G401.6 (cell line): ENCODE measurements around the gene USH1G.

ENCODE experiments used
- FAIRE-seq: peaks from 2 replicates; lab custom pipeline; 2012; peaks lifted over from hg19 to GRCh38; lab: Jason Lieb, UNC

The USH1G gene

GRCh38 chr17:74954115-74954514 is 31.1 kb upstream of the USH1G start:
- no peak for FAIRE-seq

DNA sequence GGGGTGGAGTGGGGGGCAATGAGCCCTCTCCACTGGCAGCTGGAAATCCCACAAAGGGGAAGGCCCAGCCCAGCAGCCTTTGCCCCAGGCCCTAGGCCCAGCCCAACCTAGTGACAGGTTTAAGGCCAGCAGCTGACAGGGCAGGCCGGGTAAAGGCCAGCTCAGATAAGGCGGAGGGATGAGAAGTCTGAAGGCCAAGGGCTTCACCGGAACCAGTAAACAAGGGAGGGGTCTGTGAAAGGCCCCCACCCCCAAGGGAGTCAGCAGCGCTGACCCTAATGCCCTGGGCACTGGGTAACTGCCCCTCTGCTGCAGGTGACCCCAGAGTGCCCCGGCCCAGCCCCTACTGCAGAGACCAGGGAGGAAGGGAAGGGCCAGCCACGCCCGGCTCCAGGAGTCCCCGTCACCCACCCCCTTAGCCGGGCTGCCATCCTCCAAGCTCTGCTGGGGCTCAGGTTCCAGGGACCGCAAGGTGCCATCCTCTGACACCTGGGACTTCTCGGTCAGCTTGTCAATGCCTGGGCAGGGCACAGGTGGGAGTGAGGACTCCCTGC is 30.2 kb upstream of the USH1G start:
- FAIRE-seq: no peak

- no peak for FAIRE-seq
Measured at GRCh38 chr17:74952431-74953133, 29.5 kb upstream of the USH1G start.

DNA sequence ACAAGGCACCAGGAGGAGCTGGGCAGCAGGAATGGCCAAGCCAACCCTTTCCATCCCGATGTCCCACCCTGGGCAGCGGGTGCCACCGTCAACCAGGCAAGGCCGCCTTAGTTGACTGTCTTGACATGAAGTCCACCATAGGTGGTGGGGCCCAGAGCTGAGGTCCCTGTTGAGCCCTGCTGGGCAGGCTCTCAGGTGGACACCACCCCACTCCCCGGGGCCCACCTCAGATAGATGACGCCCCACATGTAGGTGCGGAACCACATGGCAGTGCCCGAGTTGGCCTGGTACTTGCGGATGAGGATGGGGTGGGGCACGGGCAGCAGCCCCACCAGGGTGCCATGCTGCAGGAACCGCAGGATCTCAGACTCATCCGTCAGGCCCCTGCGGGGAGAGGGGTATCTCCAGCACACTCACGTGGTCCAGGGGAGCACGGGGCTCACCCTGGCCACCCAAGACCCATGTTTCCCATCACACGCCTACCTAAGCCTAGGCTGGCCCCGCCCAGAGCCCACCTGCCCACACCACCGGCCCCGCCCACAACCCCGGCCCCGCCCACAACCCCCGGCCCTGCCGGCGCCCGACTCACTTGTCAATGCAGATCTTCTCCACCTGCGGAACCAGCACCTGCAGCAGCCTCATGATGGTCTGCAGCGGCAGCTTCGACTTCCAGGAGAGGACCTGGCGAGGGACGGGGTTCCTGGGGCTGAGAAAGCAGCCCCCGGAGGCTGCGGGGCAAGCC is 28.8 kb upstream of the USH1G start:
- no peak for FAIRE-seq

DNA sequence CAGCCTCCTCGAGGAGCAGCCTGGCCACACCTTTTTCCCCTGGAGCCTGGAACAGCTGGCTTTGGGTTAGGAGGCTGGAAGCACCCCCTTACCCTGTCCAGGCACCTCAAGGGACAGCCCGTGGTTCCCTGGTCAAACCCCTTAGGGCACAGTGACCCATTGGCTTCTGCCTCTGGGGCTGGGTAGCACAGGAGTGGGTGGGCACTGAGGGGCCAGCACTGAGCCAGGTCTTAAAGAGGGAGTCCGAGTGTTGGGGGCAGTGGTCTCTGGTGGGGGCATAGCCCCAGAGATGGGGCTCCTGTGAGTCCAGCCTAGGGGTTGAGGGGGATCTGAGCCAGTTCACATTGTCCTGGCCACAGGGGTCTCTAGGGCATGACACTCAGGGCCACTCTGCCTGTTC is 28.0 kb upstream of the USH1G start:
- FAIRE-seq: no peak

DNA sequence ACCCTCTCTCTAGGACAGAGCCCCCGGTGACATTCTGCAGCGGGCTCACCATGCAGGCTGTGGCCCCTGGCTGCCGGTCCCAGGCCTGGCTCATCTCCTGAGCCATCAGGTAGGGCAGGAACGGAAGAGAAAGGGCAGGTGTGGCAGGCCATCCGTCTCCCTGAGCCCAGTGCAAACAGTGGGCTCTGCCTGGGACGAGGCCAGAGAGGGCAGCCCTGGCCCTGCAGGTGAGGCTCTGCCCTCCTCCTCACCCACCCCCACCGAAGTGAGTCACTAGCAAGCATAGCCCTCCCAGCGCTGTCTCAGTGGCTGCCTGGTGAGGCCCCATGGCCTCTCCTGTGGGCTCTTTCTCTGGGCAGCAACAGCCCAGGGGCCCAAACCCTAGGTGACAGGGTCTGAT is 27.2 kb upstream of the USH1G start:
- FAIRE-seq: no peak

GRCh38 chr17:74949455-74950115 is 26.5 kb upstream of the USH1G start:
- FAIRE-seq: no peak

DNA sequence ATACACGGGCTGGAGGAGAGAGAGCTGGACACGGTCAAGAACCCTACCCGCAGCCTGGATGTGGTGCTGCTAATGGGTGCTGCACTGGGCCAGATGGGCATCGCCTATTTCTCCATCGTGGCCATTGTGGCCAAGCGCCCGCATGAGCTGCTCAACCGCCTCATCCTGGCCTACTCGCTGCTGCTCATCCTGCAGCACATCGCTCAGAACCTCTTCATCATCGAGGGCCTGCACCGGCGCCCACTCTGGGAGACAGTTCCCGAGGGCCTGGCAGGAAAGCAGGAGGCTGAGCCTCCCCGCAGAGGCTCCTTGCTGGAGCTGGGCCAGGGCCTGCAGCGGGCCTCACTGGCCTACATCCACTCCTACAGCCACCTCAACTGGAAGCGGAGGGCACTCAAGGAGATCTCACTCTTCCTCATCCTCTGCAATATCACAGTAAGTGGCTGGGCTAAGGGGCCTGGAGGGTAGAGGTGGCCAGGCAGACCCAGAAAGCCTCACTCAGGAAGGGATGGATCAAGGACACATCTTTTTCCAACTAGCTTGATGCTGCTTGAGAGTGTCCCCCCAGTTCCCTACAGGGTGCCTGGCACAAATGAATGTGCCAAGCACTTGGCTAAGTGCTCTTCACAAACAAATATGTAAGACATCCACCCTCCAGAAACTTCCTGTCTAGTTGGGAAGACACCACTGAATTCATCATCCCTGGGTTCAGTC is 24.1 kb upstream of the USH1G start:
- FAIRE-seq: no peak

DNA sequence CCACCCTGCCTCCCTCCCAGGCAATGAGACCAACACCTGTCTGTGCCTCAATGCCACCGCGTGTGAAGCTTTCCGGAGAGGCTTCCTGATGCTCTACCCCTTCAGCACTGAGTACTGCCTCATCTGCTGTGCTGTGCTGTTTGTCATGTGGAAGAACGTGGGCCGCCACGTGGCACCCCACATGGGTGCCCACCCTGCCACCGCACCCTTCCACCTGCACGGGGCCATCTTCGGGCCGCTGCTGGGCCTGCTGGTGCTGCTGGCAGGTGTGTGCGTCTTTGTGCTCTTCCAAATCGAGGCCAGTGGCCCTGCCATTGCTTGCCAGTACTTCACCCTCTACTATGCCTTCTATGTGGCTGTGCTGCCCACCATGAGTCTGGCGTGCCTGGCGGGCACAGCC is 23.6 kb upstream of the USH1G start:
- FAIRE-seq: no peak

DNA sequence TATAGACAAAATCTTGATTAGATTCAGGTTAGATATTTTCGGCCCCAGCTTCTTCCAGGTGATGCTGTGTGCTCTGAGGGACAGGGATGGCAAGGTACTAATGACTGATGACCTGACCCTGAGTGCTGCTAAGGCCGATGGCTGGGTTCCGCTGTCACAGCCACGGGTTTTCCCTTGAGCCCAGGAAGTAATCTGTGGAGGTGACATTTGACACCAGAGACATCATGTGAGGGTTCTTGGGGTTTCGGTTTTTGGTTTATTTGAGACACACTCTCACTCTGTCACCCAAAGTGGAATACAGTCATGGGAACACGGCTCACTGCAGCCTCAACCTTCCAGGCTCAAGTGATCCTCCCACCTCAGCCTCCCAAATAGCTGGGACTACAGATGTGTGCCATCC is 22.5 kb upstream of the USH1G start:
- FAIRE-seq: no peak

GRCh38 chr17:74943808-74944522 is 20.9 kb upstream of the USH1G start:
- no peak for FAIRE-seq

GRCh38 chr17:74941128-74941725 is 18.2 kb upstream of the USH1G start:
- no peak for FAIRE-seq

DNA sequence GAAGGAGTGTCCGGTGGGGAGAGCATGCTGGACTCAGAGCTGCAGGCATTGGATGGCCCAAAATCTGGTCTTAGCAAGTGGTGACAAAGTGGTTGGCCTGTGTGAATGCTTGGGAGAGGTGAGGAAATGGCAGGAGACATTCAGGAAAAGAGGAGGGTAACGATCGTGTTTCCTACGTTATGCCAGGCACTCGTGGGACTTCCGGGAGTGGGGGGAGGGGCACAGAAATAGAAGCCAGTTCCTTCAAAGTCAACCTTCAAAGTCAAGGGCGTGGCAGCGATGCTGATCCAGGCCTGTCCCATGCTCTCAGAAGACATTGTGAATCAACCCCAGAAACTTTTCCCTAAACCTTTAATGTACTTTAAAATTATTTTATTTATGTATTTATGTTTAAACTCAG is 16.5 kb upstream of the USH1G start:
- FAIRE-seq: no peak

DNA sequence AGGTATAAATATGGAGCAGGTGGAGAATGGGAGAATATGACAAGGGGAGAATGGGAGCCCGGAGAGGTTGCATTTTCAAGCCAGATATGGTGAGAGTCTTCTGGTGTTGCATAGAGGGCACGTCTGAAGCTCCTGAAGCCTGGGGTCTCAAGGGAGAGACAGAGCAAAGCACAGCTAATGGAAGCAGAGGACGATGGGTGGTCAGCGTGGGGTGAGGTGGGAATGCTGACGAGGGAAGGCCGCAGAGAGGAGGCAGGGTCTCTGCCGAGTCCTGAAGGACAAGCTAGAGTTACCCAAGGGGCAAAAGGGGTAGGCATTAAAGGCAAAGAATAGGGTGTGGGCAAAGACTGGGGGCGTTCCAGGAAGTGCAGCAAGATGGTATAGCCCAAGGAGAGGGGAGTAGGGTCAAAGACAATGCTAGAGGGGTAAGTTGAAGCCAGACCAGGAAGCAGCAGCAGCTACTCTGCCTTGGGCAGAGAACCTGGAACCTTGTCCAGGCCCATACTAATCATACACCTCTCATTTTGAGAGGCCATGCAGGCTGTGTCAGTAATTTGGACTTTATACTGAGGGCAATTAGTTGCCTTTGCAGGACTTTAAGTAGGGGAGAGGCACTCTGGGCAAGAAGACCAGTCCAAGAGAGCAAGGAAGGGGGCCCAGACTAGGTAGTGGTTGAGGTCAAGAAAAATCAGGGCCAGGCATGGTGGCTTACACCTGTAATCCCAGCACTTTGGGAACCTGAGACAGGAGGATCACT is 15.3 kb upstream of the USH1G start:
- no peak for FAIRE-seq

- FAIRE-seq: no peak
Measured at GRCh38 chr17:74937064-74938051, 14.3 kb upstream of the USH1G start.

DNA sequence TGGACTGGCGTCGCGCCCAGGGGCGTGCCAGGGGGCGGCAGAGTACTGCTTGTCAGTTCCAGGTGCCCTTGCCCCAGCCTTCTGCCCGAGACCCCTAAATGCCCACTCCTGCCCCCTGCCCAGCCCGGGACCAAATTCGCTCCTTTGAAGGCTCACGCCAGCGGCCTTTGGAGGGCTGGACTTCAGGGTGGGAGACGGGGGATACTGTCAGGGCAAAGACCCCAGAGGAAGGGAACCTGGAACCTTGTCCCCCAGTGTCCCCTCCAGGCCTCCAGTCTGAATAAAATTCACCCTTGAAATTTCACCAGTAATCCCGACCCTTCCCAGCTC is 13.4 kb upstream of the USH1G start:
- no peak for FAIRE-seq

DNA sequence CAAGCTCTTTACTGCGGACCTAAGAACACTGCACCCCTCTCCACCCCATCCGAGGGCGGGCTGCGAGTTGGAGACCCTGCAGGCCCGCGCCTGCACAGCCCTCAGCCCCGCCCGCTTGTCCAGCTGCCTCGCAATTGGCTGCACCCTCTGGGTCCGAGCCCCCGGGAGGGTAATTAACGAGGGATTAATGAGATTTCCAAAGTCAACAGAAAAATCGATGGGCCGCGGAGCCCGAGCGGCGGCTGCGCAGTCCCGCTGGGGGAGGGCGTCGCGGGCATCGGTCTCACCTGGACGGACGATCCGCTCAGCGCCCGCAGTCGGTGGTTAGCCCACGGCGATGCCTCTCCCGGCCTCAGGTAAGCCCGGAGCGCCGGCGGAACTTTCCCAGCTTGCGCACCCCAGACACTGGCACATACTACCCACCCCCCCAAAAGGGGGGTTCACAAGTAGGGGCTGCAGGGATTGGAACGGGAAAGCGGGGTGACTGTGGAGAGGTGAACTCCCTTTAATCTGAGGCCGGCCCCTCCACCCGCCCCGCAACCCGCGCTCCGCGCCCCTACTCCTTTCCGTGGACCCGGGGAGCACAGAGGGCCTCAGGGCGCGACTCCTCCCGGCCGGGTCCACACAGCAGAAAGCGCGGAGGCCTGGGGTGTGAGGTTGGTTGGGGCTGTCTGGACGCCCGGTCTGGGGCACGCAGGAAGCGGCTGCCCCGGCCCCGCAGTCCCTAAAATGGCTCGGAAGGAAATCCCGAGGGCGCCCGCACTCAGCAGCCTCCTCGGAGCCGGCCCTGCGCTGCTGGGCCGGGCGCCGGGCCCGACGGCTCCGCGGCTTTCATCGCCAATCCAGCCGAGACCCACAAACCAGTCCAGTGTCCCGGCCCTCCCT is 12.8 kb upstream of the USH1G start, which contains the start of gene OTOP3:
Gene OTOP3 (plus strand): TSS at position 314 of the 885 bp plus-strand sequence. CDS start 24 bp downstream, at position 338.
- no peak for FAIRE-seq

DNA sequence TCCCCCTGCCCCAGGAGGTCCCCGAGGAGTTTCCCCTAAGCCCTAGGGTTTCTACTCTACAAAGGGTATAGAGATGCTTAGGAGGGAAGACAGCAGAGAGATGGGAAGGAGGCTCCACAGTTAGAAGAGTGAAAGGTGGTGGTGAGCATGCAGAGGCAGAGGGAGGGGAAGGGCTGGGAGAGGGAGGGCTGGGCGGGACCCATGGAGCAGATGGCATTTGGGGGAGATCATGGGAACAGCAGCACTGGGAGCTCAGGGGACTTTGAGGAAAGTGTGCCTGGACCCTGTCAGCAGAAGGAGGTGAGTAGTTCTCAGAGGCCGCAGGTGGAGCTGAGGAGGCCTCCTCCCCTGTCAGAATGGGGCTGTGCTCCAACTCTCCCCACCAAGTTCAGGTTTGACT is 12.0 kb upstream of the USH1G start:
- FAIRE-seq: no peak
